RWPE1 (cell line): ENCODE results near the gene UBE2C.

Experiments
- CTCF ChIA-PET: fragments of 350-600 bp; sonication (Branson Sonifier 250); formaldehyde crosslinking; extraction: SDS; loops from one replicate; lab custom pipeline; 2021; lab: Yijun Ruan, JAX
- POLR2A ChIA-PET: fragments of 400-600 bp; formaldehyde crosslinking; extraction: SDS; loops from one replicate; lab custom pipeline; 2020; ENCODE audit warnings: antibody characterized with exemption; ENCODE audit not compliant: low non-redundant PET; lab: Yijun Ruan, JAX
- DNase-seq: peaks from one replicate; pipeline ENCODE4 v3.0.0; 2012; ENCODE audit warnings: low spot score
- H3K27ac ChIP-seq: fragments of 450-650 bp; 2 replicates; pipeline ENCODE4 v1.5.1; 2017
- CTCF ChIP-seq: fragments of 450-650 bp; conservative IDR thresholded peaks from 2 replicates; pipeline ENCODE4 v1.5.1; 2017; ENCODE audit warnings: low read depth, mild to moderate bottlenecking

The UBE2C gene

GRCh38 chr20:45834797-45835161 lies 22.3 kb downstream of the UBE2C start:
- TF ChIP-seq CTCF = no peak
- CTCF ChIA-PET = interaction anchor here (0.6 to 0.8 kb wide), 2 partner anchors 50 to 128 kb away, joined by 3 read pairs; no protein-coding TSS in a partner anchor
- POLR2A ChIA-PET = interaction anchor here (1.1 to 1.3 kb wide), 3 partner anchors 11 to 136 kb away, joined by 4 read pairs; no protein-coding TSS in a partner anchor
- peak overlapping the region; percentile 92 for H3K27ac ChIP-seq
- DNase-seq = no peak

GRCh38 chr20:45835329-45835765 lies 22.9 kb downstream of the UBE2C start:
- H3K27ac ChIP-seq = peak overlapping the region; percentile 92
- ChIA-PET POLR2A (interaction anchor here (0.6 to 1.3 kb wide), 2 partner anchors 14 to 21 kb away, joined by 3 to 4 read pairs; no protein-coding TSS in a partner anchor), CTCF (interaction anchor here (1.1 kb wide), 1 partner anchor 64 kb away, joined by 3 read pairs; no protein-coding TSS in a partner anchor)
- no peak for DNase-seq
- no peak for TF ChIP-seq CTCF

- TF ChIP-seq CTCF = no peak
- ChIA-PET POLR2A (interaction anchor here (0.6 kb wide), 1 partner anchor 13 kb away, joined by 3 read pairs; no protein-coding TSS in a partner anchor), CTCF (interaction anchor here (0.6 to 1.1 kb wide), 2 partner anchors 64 to 104 kb away, joined by 3 read pairs; no protein-coding TSS in a partner anchor)
- H3K27ac ChIP-seq = peak overlapping the region; percentile 81
- peak; percentile 74 for DNase-seq
These were observed 23.4 kb downstream of the UBE2C start for GRCh38 chr20:45835825-45836224.

GRCh38 chr20:45836841-45837240 lies 24.4 kb downstream of the UBE2C start:
- ChIA-PET POLR2A (no interaction called here), CTCF (interaction anchor here (0.6 to 0.7 kb wide), 2 partner anchors 463 to 1634 kb away, joined by 3 to 5 read pairs; no protein-coding TSS in a partner anchor)
- no peak for TF ChIP-seq CTCF
- H3K27ac ChIP-seq = peak overlapping the region; percentile 81
- DNase-seq = no peak

- DNase-seq = no peak
- CTCF ChIA-PET = interaction anchor here (0.6 to 1.0 kb wide), 4 partner anchors 17 to 295 kb away, joined by 3 to 7 read pairs (median 5); partner anchors contain the start of gene UBE2C
- no peak for TF ChIP-seq CTCF
- POLR2A ChIA-PET = no interaction called here
- H3K27ac ChIP-seq = peak overlapping the region; percentile 55
These were observed 28.3 kb downstream of the UBE2C start for GRCh38 chr20:45840700-45841198.

GRCh38 chr20:45841407-45842129 lies 29.1 kb downstream of the UBE2C start:
- no peak for DNase-seq
- no peak for TF ChIP-seq CTCF
- ChIA-PET POLR2A (interaction anchor here (0.6 kb wide), 1 partner anchor 249 kb away, joined by 3 read pairs; no protein-coding TSS in a partner anchor), CTCF (interaction anchor here (0.6 to 0.7 kb wide), 2 partner anchors 66 to 72 kb away, joined by 3 read pairs; no protein-coding TSS in a partner anchor)
- H3K27ac ChIP-seq = peak overlapping the region; percentile 55
